Panc1 (cell line): ENCODE results near the gene MOAP1. TPM values are rescaled to one million over a fixed set of nuclear protein-coding genes. Genes with fewer than 3 reads are reported as not detected.

Experiments
- ATAC-seq: fragments of 200-7000 bp; cut with Tn5 transposase; 2 replicates; pipeline ENCODE4 v1.9.1; 2020; ENCODE audit warnings: mild to moderate bottlenecking, moderate library complexity
- BruUV-seq: library from RNA; stranded (reverse); fragments of 400-500 nt; replicated peaks from 2 replicates; lab custom pipeline; 2021; lab: Mats Ljungman, UMichigan
- CTCF ChIA-PET: fragments of 300-600 bp; sonication (Branson Sonifier 250); formaldehyde crosslinking; loops from one replicate; lab custom pipeline; 2022; ENCODE audit warnings: antibody characterized with exemption; lab: Charles Lee
- POLR2A ChIA-PET: fragments of 300-600 bp; sonication (Branson Sonifier 250); formaldehyde crosslinking; loops from one replicate; lab custom pipeline; 2022; ENCODE audit warnings: antibody characterized with exemption; lab: Charles Lee
- DNase-seq: peaks from one replicate; pipeline ENCODE4 v3.0.0-alpha.2; 2010; ENCODE audit warnings: low read depth, low spot score
- H3K27ac ChIP-seq: 2 replicates; pipeline ENCODE4 v1.5.1; 2011; ENCODE audit warnings: mild to moderate bottlenecking, low read length, inconsistent platforms
- H3K27me3 ChIP-seq: fragments of 200-500 bp; sonication (Bioruptor generic); 2 replicates; pipeline ENCODE4 v1.6.0; 2014; ENCODE audit warnings: low read length, inconsistent platforms; ENCODE audit not compliant: control insufficient read depth, insufficient read depth
- H3K36me3 ChIP-seq: fragments of 200-500 bp; sonication (Bioruptor generic); 2 replicates; pipeline ENCODE4 v1.5.1; 2014; ENCODE audit warnings: inconsistent platforms, mild to moderate bottlenecking, low read length, moderate library complexity; ENCODE audit not compliant: control insufficient read depth, insufficient read depth
- H3K4me1 ChIP-seq: 2 replicates; pipeline ENCODE4 v1.5.1; 2011; ENCODE audit warnings: inconsistent platforms, mild to moderate bottlenecking, low read length, moderate library complexity; ENCODE audit not compliant: control insufficient read depth, insufficient read depth
- H3K4me3 ChIP-seq, 2 experiments: 2 replicates each; pipeline ENCODE4 v1.5.1; 2011 to 2012; ENCODE audit warnings: low read depth in 2 of 2, low read length in 2 of 2, mild to moderate bottlenecking in 2 of 2, inconsistent platforms in 1 of 2, moderate library complexity in 1 of 2
- H3K9me3 ChIP-seq: fragments of 200-500 bp; sonication (Bioruptor generic); 2 replicates; pipeline ENCODE4 v1.5.1; 2014; ENCODE audit warnings: low read depth, mild to moderate bottlenecking, inconsistent platforms, low read length, moderate library complexity; ENCODE audit not compliant: control insufficient read depth, insufficient read depth
- CTCF ChIP-seq: fragments of 450-650 bp; IDR thresholded peaks from 2 replicates; pipeline ENCODE4 v1.5.1; 2017; ENCODE audit warnings: mild to moderate bottlenecking
- POLR2AphosphoS5 ChIP-seq: IDR thresholded peaks from 2 replicates; pipeline ENCODE4 v1.6.1; 2012; ENCODE audit warnings: mild to moderate bottlenecking, low read depth, low read length, moderate library complexity
- REST ChIP-seq, 2 experiments: IDR thresholded peaks; 2 replicates each; pipeline ENCODE4 v1.6.1; 2011 to 2012; ENCODE audit warnings: low read depth in 2 of 2, control low read depth in 1 of 2, low read length in 1 of 2, mild to moderate bottlenecking in 1 of 2, moderate library complexity in 1 of 2; ENCODE audit not compliant: insufficient read depth in 1 of 2
- SIN3A ChIP-seq: IDR thresholded peaks from 2 replicates; pipeline ENCODE4 v1.6.1; 2012; ENCODE audit warnings: low read depth, mild to moderate bottlenecking, low read length, moderate library complexity, borderline replicate concordance; ENCODE audit not compliant: insufficient read depth
- TCF7L2 ChIP-seq: IDR thresholded peaks from 2 replicates; pipeline ENCODE4 v1.6.1; 2011; ENCODE audit warnings: mild to moderate bottlenecking, low read depth, low read length, inconsistent platforms
- in situ Hi-C: cut with HindIII; loops from 2 replicates; pipeline ENCODE4 v1.10.0; 2016; ENCODE audit warnings: low sequenced_read_pairs, low pct_unique_long_range_greater_than_20kb
- intact Hi-C: fragments of 100-400 bp; cut with micrococcal nuclease; formaldehyde crosslinking; loops from one replicate; pipeline ENCODE4 v1.10.0; 2022; ENCODE audit not compliant: unreplicated experiment
- total RNA-seq: library from RNA; stranded (reverse); gene quantifications from one replicate; pipeline ENCODE4 v1.2.1, GENCODE V29; 2021; ENCODE audit not compliant: unreplicated experiment

Gene MOAP1
- total RNA-seq, 1 experiment from 2014 or later = 6.9 TPM

GRCh38 chr14:93212432-93212831 lies 27.7 kb upstream of the MOAP1 start:
- no TSS peak for BruUV-seq
- intact Hi-C loops = no loop called here
- CTCF ChIA-PET = no interaction called here

More at GRCh38 chr14:93212432-93212831, 27.7 kb upstream of the MOAP1 start:
- ATAC-seq = no peak
- peaks cover 3% of the 10 kb centered on the region for H3K36me3 ChIP-seq
- in situ Hi-C loops = no loop called here
- DNase-seq = no peak
- no peaks in the 10 kb centered on the region for H3K27me3 ChIP-seq
- no peak for TF ChIP-seq POLR2AphosphoS5
- no peak for TF ChIP-seq CTCF
- TF ChIP-seq REST (IDR thresholded peaks at IDR 0.05; ENCODE audit: insufficient read depth in 1 of 2, low read depth in 2 of 2, low read length in 1 of 2) = no peak
- TF ChIP-seq TCF7L2 = no peak
- no peak for TF ChIP-seq SIN3A
- H3K4me3 ChIP-seq = no peak overlapping the region
- H3K9me3 ChIP-seq = no peaks in the 10 kb centered on the region
- POLR2A ChIA-PET = no interaction called here
- H3K4me1 ChIP-seq = no peaks in the 10 kb centered on the region; the same call in 1 of the 2 replicates
- no peak overlapping the region for H3K27ac ChIP-seq
